Astrocyte of the cerebellum (primary cell): ENCODE data around the gene RPL39.

Source experiments
- DNase-seq: peaks from one replicate; pipeline ENCODE4 v3.0.0-alpha.2; 2011; ENCODE audit warnings: low read depth
- H3K4me3 ChIP-seq: 2 replicates; pipeline ENCODE4 v1.5.1; 2011; ENCODE audit warnings: mild to moderate bottlenecking, low read depth, low read length, moderate library complexity
- CTCF ChIP-seq: IDR thresholded peaks from 2 replicates; pipeline ENCODE4 v1.5.1; 2012; ENCODE audit warnings: low read length, low read depth, moderate library complexity, mild to moderate bottlenecking; ENCODE audit errors: missing control alignments
- in situ Hi-C: cut with HindIII; loops from 2 replicates; pipeline ENCODE4 v1.10.0; 2017; ENCODE audit warnings: low sequenced_read_pairs

The RPL39 gene

GRCh38 chrX:119738742-119739141 is 52.7 kb downstream of the RPL39 start:
- no peak overlapping the region for H3K4me3 ChIP-seq
- in situ Hi-C loops, result no loop called here
- TF ChIP-seq CTCF, result no peak
- no peak for DNase-seq
